ENCODE measurements around the gene NOC2L. TPM values are rescaled to one million over a fixed set of nuclear protein-coding genes. Genes with fewer than 3 reads are reported as not detected.

Gene NOC2L
- total and polyA plus RNA-seq, 9 of the 15 experiments (the other 6 are each of a cell fraction or from before 2014, with no cell fraction given) = 4.0 to 410 (median 200) TPM

GRCh38 chr1:980602-981395, 21.7 kb upstream of the NOC2L start:
- Histone ChIP-seq H3K9me1 (ENCODE audit: control insufficient read depth, insufficient read depth, low read length) (no peaks in the 10 kb centered on the region), H3K9me3 (replicated peaks; ENCODE audit: control insufficient read depth, insufficient read depth, low read depth, low read length) (no peaks in the 10 kb centered on the region), H3K9ac (ENCODE audit: insufficient read depth in 1 of 2, low read depth in 2 of 2, low read length in 2 of 2) (peak overlapping the region in 1 of 2 experiments; percentile 45; a peak in 1 of 4 replicates), H3K36me3 (ENCODE audit: control insufficient read depth, insufficient read depth, low read length) (no peaks in the 10 kb centered on the region), H3K79me2 (ENCODE audit: control insufficient read depth, insufficient read depth, low read length) (no peaks in the 10 kb centered on the region), H3K4me3 (no peak overlapping the region), H2AFZ (ENCODE audit: low read depth, low read length) (no peak overlapping the region), H3K4me1 (replicated peaks in 1 of 2; ENCODE audit: control insufficient read depth in 2 of 2, insufficient read depth in 2 of 2, low read length in 2 of 2) (peaks cover 0 to 69% of the 10 kb centered on the region in 2 experiments; a peak in 3 of 5 replicates), H3K27me3 (ENCODE audit: control insufficient read depth in 2 of 2, insufficient read depth in 2 of 2, low read length in 2 of 2) (peaks cover 39 to 65% of the 10 kb centered on the region in 2 experiments; a peak in 4 of 5 replicates), H3K27ac (ENCODE audit: extremely low read depth, low read depth, low read length) (no peak overlapping the region), H4K20me1 (replicated peaks; ENCODE audit: control insufficient read depth, insufficient read depth, low read length) (peaks cover 13% of the 10 kb centered on the region), H3K4me2 (ENCODE audit: insufficient read depth, low read length) (no peak overlapping the region; the same call in 1 of the 2 replicates)
- in situ Hi-C loops (cut with MboI) (loop anchor here (10.0 kb wide), 1 partner anchor 84 kb away; no protein-coding TSS in a partner anchor), intact Hi-C loops (cut with micrococcal nuclease) (loop anchor here (10.0 kb wide), 1 partner anchor 314 kb away; no protein-coding TSS in a partner anchor)
- BruUV-seq (replicated peaks) = no TSS peak
- FAIRE-seq = no peak
- peak; percentile 29 for ATAC-seq
- DNase-seq (ENCODE audit: extremely low read depth in 1 of 4, low spot score in 3 of 4) = no peak
- WGBS (ENCODE audit: insufficient coverage, low coverage, missing lambda C conversion rate) = 13% methylated on average over 35 of the region's 35 CpGs
- CTCF ChIA-PET (ENCODE audit: low intra/inter-chr PET ratio) = no interaction called here
- POLR2A ChIA-PET = interaction anchor here (0.6 to 1.5 kb wide), 6 partner anchors 12 to 343 kb away, joined by 3 to 7 read pairs (median 4); partner anchors contain the start of gene HES4
- TF ChIP-seq ZNF277 (CRISPR knock-in tag; IDR thresholded peaks at IDR 0.05; ENCODE audit: borderline replicate concordance) (no peak), ZNF197 (CRISPR knock-in tag; IDR thresholded peaks at IDR 0.05; ENCODE audit: low read depth) (no peak), JUN (IDR thresholded peaks at IDR 0.05; ENCODE audit: borderline replicate concordance, low read depth, low read length) (no peak), JUN (CRISPR knock-in tag; IDR thresholded peaks at IDR 0.05; ENCODE audit: borderline replicate concordance) (no peak), CREM (IDR thresholded peaks at IDR 0.05; ENCODE audit: low read depth) (no peak; the same call in 1 of the 2 replicates), FIP1L1 (IDR thresholded peaks at IDR 0.05; ENCODE audit: low read depth, low read length, poor library complexity, severe bottlenecking) (peak; percentile 46), TSC22D4 (tag; IDR thresholded peaks at IDR 0.05) (no peak), ZNF316 (IDR thresholded peaks at IDR 0.05) (peak; percentile 28; the same call in 1 of the 2 replicates), PRPF4 (IDR thresholded peaks at IDR 0.05; ENCODE audit: insufficient read depth, low read depth, low read length, poor library complexity, severe bottlenecking) (no peak), GABPB1 (CRISPR knock-in tag; IDR thresholded peaks at IDR 0.05) (no peak), ZMIZ1 (IDR thresholded peaks at IDR 0.05; ENCODE audit: low read depth in 2 of 2, low read length in 2 of 2) (no peak), PREB (CRISPR knock-in tag; IDR thresholded peaks at IDR 0.05) (no peak), PHF8 (IDR thresholded peaks at IDR 0.05; ENCODE audit: borderline replicate concordance, low read length) (peak; percentile 24; the same call in 1 of the 2 replicates), BHLHE40 (IDR thresholded peaks at IDR 0.05; ENCODE audit: low read length) (peak; percentile 30; the same call in 1 of the 2 replicates)
